GM12874 (cell line): ENCODE data around the gene UBE2H.

ENCODE experiments used
- CTCF ChIP-seq: IDR thresholded peaks from 2 replicates; pipeline ENCODE4 v1.5.1; 2011; ENCODE audit warnings: low read depth, mild to moderate bottlenecking, control low read depth, low read length, moderate library complexity; ENCODE audit not compliant: insufficient read depth

Gene UBE2H

GRCh38 chr7:129875745-129876411, 76.9 kb downstream of the UBE2H start:
- no peak for TF ChIP-seq CTCF

- TF ChIP-seq CTCF: no peak
Observed at GRCh38 chr7:129875160-129875559, 77.6 kb downstream of the UBE2H start.

- no peak for TF ChIP-seq CTCF
Observed at GRCh38 chr7:129874722-129875121, 78.0 kb downstream of the UBE2H start.

GRCh38 chr7:129872054-129872453, 80.7 kb downstream of the UBE2H start:
- TF ChIP-seq CTCF: no peak

GRCh38 chr7:129870668-129871067, 82.1 kb downstream of the UBE2H start:
- no peak for TF ChIP-seq CTCF

GRCh38 chr7:129866251-129866650, 86.5 kb downstream of the UBE2H start:
- TF ChIP-seq CTCF: no peak

GRCh38 chr7:129865925-129866201, 86.9 kb downstream of the UBE2H start:
- TF ChIP-seq CTCF: no peak
